BJ (cell line): ENCODE measurements around the gene PRKAG2. TPM values are rescaled to one million over a fixed set of nuclear protein-coding genes. Genes with fewer than 3 reads are reported as not detected.

Source experiments
- CTCF ChIA-PET: fragments of 350-600 bp; formaldehyde crosslinking; extraction: SDS; loops from one replicate; lab custom pipeline; 2021; ENCODE audit warnings: antibody characterized with exemption, inconsistent platforms; lab: Yijun Ruan, JAX
- POLR2A ChIA-PET: fragments of 300-600 bp; sonication (Branson Sonifier 250); formaldehyde crosslinking; extraction: SDS; loops from one replicate; lab custom pipeline; 2021; ENCODE audit warnings: antibody characterized with exemption; lab: Charles Lee
- DNase-seq: peaks from one replicate; pipeline ENCODE4 v3.0.0-alpha.2; 2011; ENCODE audit warnings: low read depth
- H3K27me3 ChIP-seq: 2 replicates; pipeline ENCODE4 v1.6.0; 2011; ENCODE audit warnings: low read length; ENCODE audit not compliant: control insufficient read depth, insufficient read depth
- H3K36me3 ChIP-seq: 2 replicates; pipeline ENCODE4 v1.5.1; 2011; ENCODE audit warnings: low read length; ENCODE audit not compliant: control insufficient read depth, insufficient read depth
- H3K4me3 ChIP-seq: 2 replicates; pipeline ENCODE4 v1.5.1; 2011; ENCODE audit warnings: low read depth, mild to moderate bottlenecking, control low read depth, low read length
- CTCF ChIP-seq: IDR thresholded peaks from 2 replicates; pipeline ENCODE4 v1.5.1; 2011; ENCODE audit warnings: low read depth, mild to moderate bottlenecking, control low read depth, inconsistent platforms, low read length, moderate library complexity; ENCODE audit not compliant: insufficient read depth
- polyA plus RNA-seq: library from polyadenylated mRNA; depleted of rRNA; stranded (reverse); fragments of >200 nt; gene quantifications from 2 replicates; pipeline ENCODE4 v1.2.3, GENCODE V29; 2011

The PRKAG2 gene
- polyA plus RNA-seq, 1 experiment, result 11.3 TPM

DNA sequence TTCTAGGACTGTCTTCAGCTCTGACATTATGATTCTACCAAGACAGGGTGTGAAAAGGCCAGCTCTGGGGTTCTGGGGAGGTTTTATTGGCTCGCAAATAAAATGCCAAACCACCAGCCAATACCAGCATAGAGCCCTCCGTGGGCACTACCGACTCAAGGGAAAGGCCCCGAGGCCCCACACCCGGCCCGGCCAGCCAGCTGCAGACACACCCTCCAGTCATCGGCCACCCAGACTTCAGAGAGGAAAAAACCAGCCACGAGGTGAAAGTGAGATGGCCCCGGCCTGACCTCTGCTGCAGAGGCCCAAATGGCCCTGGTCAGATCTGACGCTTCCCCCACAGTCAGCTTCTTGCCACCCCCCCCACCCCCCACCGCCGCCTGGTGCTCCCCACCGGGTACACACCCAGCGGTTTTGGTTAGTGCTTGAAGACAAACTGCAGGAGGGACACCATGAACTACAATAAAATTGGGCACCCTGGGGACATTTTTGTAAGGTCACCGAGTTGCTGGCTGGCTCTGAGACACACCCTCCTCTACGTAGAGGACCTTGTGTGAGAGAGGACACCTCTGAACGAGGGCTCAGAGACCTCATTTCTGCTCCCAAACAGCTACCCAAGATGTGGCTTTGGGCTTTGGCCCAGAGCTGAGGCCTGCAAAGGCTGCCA, 79.9 kb downstream of the PRKAG2 start:
- POLR2A ChIA-PET, result no interaction called here
- Histone ChIP-seq H3K36me3 (no peaks in the 10 kb centered on the region), H3K27me3 (no peaks in the 10 kb centered on the region), H3K4me3 (no peak overlapping the region)
- CTCF ChIA-PET, result interaction anchor here (1.5 to 4.4 kb wide), 2 partner anchors 14 to 21 kb away, joined by 3 to 18 read pairs; no protein-coding TSS in a partner anchor
- TF ChIP-seq CTCF, result no peak
- DNase-seq, result no peak

DNA sequence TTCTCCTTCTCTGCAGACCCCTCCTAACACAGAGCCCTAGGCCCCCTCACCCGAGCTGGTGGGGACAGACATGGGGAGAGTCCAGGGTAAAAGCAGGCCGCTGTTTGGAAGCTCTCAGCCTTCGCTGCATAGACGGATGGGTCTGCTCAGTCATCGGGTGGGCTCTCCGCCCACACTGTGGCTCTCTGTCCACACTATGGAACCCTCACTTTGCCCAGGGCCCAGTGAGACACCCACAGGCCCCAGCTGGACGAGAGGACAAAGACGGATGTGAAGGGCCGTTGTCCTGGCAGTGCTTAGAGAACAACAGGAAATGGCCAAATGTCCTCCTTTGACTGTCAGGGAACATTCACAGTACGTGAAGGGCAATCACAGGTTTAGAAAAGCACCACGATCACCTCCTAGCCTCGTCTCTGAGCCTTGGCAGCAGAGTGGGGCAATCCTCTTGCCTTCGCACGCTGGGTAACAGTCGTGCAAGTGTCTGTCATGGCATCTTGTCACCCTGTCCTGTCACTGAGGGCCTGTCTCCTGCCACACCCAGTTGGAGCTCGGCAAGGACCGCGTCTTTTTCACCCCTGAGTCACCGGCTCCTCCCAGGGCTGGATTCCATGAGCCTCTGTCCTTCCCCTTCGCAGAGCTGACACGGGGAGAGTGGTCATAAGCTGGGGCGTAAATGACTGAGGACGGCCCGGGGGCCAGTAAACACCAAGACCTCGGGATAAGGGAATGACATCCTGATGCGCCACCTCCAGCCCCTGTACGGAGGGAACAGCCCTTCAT, 80.6 kb downstream of the PRKAG2 start:
- H3K4me3 ChIP-seq, result no peak overlapping the region
- POLR2A ChIA-PET, result no interaction called here
- H3K36me3 ChIP-seq, result no peaks in the 10 kb centered on the region
- CTCF ChIA-PET, result interaction anchor here (1.5 to 4.4 kb wide), 2 partner anchors 13 to 20 kb away, joined by 3 to 18 read pairs; no protein-coding TSS in a partner anchor
- no peak for TF ChIP-seq CTCF
- DNase-seq, result no peak
- H3K27me3 ChIP-seq, result no peaks in the 10 kb centered on the region

DNA sequence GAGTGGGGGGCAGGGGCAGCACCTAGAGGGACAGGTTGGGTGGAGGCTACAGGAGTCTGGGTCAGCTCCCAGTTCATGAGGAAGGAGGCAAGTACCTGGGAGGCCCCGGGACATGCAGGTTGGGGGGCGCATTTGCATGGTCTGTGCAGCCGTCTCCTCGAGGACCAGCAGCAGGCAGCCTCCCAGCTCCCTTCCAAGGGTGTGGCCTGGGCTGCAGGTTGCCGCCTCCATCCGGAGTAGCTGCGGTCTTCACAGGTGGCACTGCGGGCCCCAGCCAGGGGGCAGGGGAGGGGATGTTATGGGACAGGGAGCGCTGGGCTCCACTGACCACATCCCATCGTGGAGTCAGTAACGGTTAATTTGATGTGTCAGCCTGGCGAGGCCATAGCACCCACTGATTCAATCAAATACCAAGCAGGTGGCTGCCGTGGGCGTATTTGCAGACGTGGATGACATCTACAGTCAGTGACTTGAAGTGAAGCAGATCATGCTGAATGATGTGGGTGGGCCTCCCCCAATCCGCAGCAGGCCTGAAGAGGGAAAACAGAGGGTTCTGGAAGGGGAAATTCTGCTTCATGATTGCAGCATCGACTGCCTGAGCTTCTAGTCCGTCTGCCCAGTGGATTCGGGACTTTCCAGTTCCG, 81.6 kb downstream of the PRKAG2 start:
- H3K27me3 ChIP-seq, result no peaks in the 10 kb centered on the region
- POLR2A ChIA-PET, result no interaction called here
- DNase-seq, result no peak
- TF ChIP-seq CTCF, result no peak
- no peaks in the 10 kb centered on the region for H3K36me3 ChIP-seq
- CTCF ChIA-PET, result interaction anchor here (4.4 to 5.0 kb wide), 2 partner anchors 12 kb away, joined by 18 to 44 read pairs; no protein-coding TSS in a partner anchor
- no peak overlapping the region for H3K4me3 ChIP-seq

- no peak for TF ChIP-seq CTCF
- H3K36me3 ChIP-seq, result no peaks in the 10 kb centered on the region
- CTCF ChIA-PET, result interaction anchor here (0.6 to 5.0 kb wide), 2 partner anchors 12 to 34 kb away, joined by 4 to 44 read pairs; no protein-coding TSS in a partner anchor
- no peaks in the 10 kb centered on the region; the same call in 1 of the 2 replicates for H3K27me3 ChIP-seq
- POLR2A ChIA-PET, result no interaction called here
- DNase-seq, result no peak
- no peak overlapping the region for H3K4me3 ChIP-seq
Measured at GRCh38 chr7:151794508-151795167, 82.3 kb downstream of the PRKAG2 start.
